ENCODE results near the gene GABRE.

The GABRE gene, protein sequence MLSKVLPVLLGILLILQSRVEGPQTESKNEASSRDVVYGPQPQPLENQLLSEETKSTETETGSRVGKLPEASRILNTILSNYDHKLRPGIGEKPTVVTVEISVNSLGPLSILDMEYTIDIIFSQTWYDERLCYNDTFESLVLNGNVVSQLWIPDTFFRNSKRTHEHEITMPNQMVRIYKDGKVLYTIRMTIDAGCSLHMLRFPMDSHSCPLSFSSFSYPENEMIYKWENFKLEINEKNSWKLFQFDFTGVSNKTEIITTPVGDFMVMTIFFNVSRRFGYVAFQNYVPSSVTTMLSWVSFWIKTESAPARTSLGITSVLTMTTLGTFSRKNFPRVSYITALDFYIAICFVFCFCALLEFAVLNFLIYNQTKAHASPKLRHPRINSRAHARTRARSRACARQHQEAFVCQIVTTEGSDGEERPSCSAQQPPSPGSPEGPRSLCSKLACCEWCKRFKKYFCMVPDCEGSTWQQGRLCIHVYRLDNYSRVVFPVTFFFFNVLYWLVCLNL

GRCh38 chrX:151974336-151975227 is at the start of gene GABRE:
Gene GABRE, minus strand, starts transcription at chrX:151974676. Its CDS starts 51 bp downstream, at chrX:151974625.
- no peak for DNase-seq

GRCh38 chrX:152020888-152021287 is 46.4 kb upstream of the GABRE start:
- DNase-seq = no peak

GRCh38 chrX:151999813-152000212 is 25.3 kb upstream of the GABRE start:
- DNase-seq = no peak

GRCh38 chrX:151997539-151997938 is 23.1 kb upstream of the GABRE start:
- DNase-seq = no peak

DNA sequence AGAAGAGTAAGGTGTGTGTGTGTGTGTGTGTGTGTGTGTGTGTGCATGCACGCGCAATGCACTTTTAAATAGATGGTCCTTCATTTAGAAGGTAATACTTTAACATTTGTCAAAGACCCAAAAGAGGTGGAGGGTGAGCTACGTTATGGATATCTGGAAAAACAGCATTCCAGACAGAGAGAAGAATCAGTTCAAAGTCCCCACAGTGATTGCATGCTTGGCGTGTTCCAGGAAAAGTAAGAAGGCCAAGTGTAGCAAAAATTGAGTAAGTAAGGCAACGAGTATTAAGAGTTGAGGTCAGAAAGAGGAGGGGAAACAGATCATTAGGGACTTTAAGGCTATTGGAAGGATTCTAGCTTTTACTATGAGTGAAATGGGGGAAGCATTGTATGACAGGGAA is 21.9 kb upstream of the GABRE start:
- DNase-seq = no peak

- DNase-seq = no peak
Measured at GRCh38 chrX:151994476-151994875, 20.0 kb upstream of the GABRE start.

DNA sequence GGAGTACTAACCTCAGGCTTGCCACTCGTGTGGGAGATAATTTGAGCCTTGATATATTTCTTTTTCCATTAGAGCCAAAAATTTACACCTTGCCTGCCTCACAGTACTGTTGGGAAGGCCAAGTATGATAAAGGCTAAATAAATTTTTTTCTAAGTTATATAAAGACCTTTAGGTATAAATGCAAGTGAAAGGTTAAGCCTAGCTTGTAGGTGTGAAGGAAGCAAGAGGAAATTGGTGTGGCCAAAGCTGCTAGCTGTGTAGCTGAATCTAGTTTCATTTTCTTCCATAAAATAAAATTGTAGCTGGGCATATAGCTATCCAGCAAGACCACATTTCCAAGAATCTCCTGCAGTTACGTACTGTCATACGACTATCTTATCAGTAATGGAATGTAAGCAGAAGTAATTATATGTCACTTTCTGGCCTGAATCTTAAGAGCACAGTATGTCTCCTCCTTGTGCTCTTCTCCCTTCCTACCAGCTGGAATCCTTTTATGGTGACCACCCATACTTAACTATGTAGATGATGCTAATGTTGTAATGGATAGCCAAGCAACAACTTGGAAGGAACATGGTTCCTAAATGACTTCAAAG is 14.3 kb upstream of the GABRE start:
- DNase-seq = no peak

GRCh38 chrX:151987108-151987507 is 12.6 kb upstream of the GABRE start:
- DNase-seq = no peak

- DNase-seq = no peak
Measured at GRCh38 chrX:151985955-151986354, 11.5 kb upstream of the GABRE start.

DNA sequence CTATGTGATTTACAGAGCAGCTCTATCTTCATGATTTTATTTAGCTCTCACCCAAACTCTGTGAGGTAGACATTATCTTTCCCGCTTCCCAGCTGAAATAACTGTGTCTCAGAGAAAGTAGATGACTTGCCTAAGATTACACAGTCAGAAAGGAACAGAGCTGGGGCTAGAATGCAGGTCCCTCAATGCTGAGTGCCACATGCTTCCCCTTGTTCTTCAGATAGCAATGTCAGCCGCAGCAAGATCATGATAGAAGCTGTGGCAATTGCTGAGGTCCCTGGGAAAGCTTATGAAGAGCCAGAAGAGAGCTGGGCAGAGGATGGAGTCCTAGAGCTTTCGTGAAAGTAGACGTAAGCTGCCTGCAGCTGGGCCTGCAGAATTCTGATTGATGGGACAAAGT is 11.1 kb upstream of the GABRE start:
- no peak for DNase-seq

- DNase-seq = no peak
Measured at GRCh38 chrX:151984902-151985301, 10.4 kb upstream of the GABRE start.

GRCh38 chrX:151984328-151984727 is 9.9 kb upstream of the GABRE start:
- DNase-seq = no peak

- no peak for DNase-seq
Measured at GRCh38 chrX:151983186-151983585, 8.7 kb upstream of the GABRE start.

DNA sequence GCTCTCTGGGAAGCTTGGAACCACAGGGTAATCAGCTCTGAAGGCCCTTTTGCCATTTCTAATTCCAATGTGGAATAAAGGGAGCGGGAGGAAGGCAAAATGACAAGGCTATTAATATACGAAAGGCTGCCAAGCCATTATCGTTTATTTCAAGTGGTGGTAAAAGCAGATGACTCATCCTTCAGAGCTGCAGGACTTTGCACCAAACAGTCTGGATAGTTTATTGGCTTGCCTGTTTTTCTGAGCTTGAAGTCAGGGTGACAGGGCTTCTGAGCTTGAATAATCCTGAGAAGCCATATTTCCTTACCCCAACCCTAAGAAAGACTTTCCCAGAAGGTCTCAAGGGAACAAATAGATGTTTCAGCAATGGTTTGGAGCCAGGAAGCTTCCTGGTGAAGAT is 7.7 kb upstream of the GABRE start:
- no peak for DNase-seq

GRCh38 chrX:151981129-151981528 is 6.7 kb upstream of the GABRE start:
- DNase-seq = no peak

GRCh38 chrX:151977923-151978322 is 3.4 kb upstream of the GABRE start:
- DNase-seq = no peak

DNA sequence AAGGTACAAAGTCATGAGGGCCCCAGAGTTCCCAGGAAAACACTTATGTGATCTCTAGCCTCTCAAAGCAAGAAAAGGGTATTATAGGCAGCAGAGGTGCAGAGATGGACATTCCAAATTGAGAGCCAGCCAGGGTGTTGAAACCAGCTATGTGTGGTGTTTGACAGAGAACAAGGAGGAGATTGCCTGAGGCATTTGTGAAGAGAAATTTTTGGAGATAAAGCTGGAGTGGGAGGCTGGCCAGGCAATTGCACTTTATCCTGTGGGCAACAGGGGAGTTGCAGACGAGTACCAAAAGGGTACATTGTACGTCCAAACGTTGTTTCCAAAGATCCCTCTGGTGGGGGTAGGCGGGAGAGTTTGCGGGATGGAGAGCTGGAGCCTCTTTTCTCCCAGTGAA is 2.5 kb upstream of the GABRE start:
- no peak for DNase-seq

GRCh38 chrX:151975736-151976275 is 1.3 kb upstream of the GABRE start:
- no peak for DNase-seq

DNA sequence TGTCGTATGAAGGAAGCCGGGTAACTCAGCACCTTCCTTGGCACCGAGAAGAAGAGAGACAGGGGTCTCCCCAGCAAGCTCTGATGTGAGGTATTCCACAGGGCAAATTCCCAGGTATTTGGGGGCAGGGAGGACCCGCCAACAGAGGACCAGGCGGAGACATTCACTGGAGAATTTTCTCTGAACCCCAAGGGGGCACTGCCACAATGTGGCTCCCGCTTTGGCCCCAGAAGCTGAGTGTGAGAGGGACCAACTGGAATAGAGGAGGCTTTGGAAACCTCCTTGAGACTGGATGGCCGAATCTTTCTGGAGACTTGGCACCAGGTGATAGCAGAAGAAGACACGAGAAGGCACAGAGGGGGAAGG is 735 bp upstream of the GABRE start:
- DNase-seq = no peak

GRCh38 chrX:151973851-151974335 is 583 bp downstream of the GABRE start:
- DNase-seq = no peak

- no peak for DNase-seq
Measured at GRCh38 chrX:151973060-151973661, 1.3 kb downstream of the GABRE start.

GRCh38 chrX:151970661-151971060 is 3.8 kb downstream of the GABRE start:
- DNase-seq = no peak

DNA sequence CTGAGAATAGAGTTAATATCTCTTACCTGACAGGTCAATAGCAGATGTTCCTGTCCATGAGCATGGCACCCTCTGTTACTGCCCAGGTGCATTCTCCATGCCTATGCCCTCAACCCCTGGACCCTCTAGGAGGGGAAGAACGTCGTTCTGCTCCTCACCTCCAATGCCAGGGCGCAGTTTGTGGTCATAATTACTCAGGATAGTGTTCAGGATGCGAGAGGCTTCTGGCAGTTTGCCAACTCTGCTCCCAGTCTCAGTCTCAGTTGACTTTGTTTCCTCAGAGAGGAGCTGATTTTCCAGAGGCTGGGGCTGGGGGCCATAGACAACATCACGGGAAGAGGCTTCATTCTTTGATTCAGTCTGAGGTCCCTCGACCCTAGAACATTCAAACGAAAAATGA is 4.4 kb downstream of the GABRE start:
- no peak for DNase-seq
